HAP-1 (cell line): ENCODE data around the gene DHX34.
"Not testable (repeated sequence)": the region's sequence is repeated elsewhere in the genome, so short reads cannot be mapped to it uniquely, and the experiment has no call there.

Source experiments
- DNase-seq, 2 experiments: peaks; one replicate each; pipeline ENCODE4 v3.0.0-alpha.2; 2016 to 2020; ENCODE audit warnings: low spot score in 2 of 2
- H3K27me3 ChIP-seq: fragments of 250-450 bp; sonication (Bioruptor Pico); 2 replicates; pipeline ENCODE4 v1.5.1; 2020; ENCODE audit warnings: low read depth, mild to moderate bottlenecking, moderate library complexity
- H3K36me3 ChIP-seq: fragments of 250-450 bp; sonication (Bioruptor Pico); replicated peaks from 2 replicates; pipeline ENCODE4 v1.5.1; 2020; ENCODE audit warnings: mild to moderate bottlenecking
- H3K4me1 ChIP-seq: fragments of 250-450 bp; sonication (Bioruptor Pico); 2 replicates; pipeline ENCODE4 v1.5.1; 2020; ENCODE audit warnings: mild to moderate bottlenecking
- H3K4me3 ChIP-seq: fragments of 250-450 bp; sonication (Bioruptor Pico); 2 replicates; pipeline ENCODE4 v1.5.1; 2020; ENCODE audit warnings: mild to moderate bottlenecking, moderate library complexity
- H3K9me3 ChIP-seq: fragments of 250-450 bp; sonication (Bioruptor Pico); 2 replicates; pipeline ENCODE4 v1.5.1; 2020; ENCODE audit warnings: mild to moderate bottlenecking, moderate library complexity
- in situ Hi-C: fragments of 300-500 bp; cut with MboI; formaldehyde crosslinking; loops from 3 replicates; pipeline ENCODE4 v1.14.3; 2020; ENCODE audit warnings: low sequenced_read_pairs, inconsistent platforms, mixed read lengths

The DHX34 gene

DNA sequence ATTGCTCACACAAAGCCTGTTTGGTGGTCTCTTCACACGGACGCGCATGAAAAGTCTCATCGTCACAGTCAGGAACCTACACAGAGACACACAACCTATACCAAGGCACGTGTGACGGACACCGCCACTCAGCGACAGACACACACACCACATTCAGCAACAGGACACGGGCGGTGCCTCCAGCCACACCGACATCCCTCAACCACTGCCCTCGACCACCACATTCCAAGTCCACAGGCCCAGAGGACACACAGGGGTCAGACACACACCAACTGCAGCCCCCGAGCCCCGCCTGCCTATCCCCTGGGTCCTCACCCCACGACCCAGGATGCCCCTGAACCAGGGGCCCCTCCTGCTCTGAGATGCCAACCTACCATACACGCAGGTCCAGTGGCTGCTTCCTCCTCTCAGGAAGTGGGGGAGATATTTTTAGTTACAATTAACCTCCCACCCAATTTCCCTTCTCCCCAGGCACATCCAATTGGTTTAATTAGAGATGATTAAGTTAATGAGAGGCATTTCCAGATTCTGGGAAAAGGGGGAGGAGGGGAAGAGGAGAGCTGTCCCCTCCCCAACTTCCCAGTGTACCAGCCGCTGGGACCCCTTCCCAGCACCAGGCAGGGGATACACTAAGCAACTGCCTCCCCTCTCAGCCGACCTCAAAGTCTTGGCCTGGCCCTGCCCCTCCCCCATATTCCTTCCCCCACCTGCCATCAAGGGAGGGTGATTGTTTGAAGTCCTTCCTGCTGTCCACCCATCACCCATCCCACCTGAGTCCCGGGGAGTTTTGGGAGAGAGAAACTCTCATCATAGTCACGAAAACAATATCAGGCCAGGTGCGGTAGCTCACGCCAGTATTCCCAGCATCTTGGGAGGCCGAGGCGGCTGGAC is 49.8 kb downstream of the DHX34 start:
- Histone ChIP-seq H3K4me1 (no peaks in the 10 kb centered on the region), H3K36me3 (no peaks in the 10 kb centered on the region), H3K27me3 (no peaks in the 10 kb centered on the region), H3K9me3 (no peaks in the 10 kb centered on the region), H3K4me3 (no peak overlapping the region)
- no peak for DNase-seq
- in situ Hi-C loops, result loop anchor here (10.0 kb wide), 1 partner anchor 104 kb away; no protein-coding TSS in a partner anchor

DNA sequence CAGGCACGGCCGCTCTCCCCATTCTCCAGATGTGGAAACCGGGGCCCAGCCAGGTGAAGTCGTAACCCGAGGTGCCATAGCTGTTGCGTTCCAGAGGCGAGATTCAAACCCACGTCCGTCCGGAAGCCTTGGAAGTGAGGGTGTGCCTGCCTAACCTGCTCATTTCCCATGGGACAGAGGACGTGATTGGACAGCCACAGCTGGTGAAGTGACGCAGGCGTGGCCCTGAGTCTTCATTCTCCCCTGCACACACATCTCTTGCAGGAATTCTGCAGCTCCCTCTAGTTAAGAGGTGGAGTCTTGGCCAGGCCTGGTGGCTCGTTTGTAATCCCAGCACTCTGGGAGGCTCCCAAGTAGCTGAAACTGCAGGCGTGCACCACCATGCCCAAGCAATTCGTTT is 53.4 kb downstream of the DHX34 start:
- no peaks in the 10 kb centered on the region for H3K27me3 ChIP-seq
- H3K36me3 ChIP-seq, result no peaks in the 10 kb centered on the region
- in situ Hi-C loops, result no loop called here
- H3K4me3 ChIP-seq, result no peak overlapping the region
- no peak for DNase-seq
- no peaks in the 10 kb centered on the region for H3K4me1 ChIP-seq
- no peaks in the 10 kb centered on the region for H3K9me3 ChIP-seq

DNA sequence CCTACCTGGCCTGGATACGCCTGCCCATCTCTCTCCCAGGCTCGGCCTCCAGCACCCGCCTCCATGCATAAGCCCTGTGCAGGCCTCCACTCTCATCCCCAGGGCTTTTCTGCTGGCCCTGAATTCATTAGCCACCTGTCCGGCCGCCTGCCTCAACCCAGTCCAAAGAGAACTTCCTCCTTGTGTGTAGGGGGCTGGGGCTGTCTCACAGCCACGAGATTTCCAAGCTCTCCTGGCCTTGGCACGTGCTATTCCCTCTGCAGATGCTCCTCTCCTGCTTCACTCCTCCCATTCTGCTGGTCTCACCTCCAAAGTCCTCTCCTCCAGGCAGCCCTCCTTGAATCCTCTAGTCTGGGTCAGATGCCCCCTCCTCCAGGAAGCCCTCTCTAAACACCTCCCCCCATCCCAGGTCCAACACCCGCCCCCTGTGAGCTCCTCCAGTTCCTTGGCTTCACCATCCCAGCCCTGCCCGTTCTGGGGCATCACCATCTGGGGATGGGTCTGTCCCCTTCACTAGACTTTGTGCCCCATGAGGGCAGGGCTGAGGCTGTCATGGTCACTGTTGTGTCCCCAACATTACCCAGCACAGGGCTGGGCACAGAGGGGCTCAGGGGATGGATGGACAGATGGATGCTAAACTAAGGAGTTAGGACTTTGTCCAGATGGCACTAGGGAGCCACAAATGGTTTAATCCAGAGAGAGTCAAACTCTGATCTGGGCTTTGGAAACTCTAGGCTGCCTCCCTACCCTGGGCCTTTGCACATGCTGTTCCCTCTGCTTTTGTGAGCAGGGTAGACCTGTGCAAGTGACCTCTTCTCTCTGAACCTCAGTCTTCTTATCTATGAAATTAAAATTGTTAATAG is 55.5 kb downstream of the DHX34 start:
- H3K4me3 ChIP-seq, result no peak overlapping the region
- H3K9me3 ChIP-seq, result no peaks in the 10 kb centered on the region
- in situ Hi-C loops, result no loop called here
- DNase-seq, result no peak
- no peaks in the 10 kb centered on the region for H3K4me1 ChIP-seq
- H3K36me3 ChIP-seq, result no peaks in the 10 kb centered on the region
- H3K27me3 ChIP-seq, result no peaks in the 10 kb centered on the region

DNA sequence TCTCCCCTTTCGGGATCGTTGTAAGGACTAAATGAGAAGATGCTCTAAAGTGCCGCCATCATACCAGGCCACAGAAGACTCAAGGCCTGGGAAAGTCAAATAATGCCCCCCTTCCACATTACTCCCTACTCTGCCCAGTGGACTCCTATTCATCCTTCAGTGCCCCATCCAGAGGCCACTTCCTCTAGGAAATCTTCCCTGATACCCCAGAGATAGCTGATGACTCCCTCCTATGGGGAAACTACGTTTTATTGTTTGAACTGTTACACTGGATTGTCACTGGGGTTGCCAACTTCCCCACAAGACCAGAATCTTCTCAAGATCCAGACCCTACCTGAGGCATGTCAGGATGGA is 56.1 kb downstream of the DHX34 start:
- Histone ChIP-seq H3K27me3 (no peaks in the 10 kb centered on the region), H3K4me1 (no peaks in the 10 kb centered on the region), H3K36me3 (no peaks in the 10 kb centered on the region), H3K4me3 (no peak overlapping the region), H3K9me3 (no peaks in the 10 kb centered on the region)
- in situ Hi-C loops, result no loop called here
- no peak for DNase-seq

DNA sequence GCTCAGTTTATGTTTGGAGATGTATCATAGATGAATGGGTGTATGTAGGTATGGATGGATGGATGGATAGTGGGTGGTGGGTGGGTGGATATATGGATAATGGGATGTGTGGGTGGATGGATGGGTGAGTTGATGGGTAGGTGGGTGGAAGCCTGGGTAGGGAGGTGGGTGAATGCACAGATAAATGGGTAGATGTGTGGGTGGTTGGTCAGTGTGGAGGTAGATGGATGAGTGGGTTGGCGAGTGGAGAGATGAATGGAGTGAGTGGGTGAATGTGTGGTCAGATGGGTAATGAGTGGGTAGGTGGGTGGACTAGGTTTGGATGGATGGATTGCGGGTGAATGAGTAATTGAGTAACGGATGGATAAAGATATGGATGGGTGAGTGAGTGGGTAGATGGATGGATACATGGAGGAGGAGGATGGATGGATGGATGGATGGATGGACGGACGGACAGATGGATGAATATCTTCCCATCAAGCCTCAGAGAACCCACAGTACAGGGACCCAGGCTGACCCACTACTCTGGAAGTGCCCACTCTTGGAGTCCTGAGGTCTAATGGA is 56.8 kb downstream of the DHX34 start:
- Histone ChIP-seq H3K27me3 (no peaks in the 10 kb centered on the region), H3K9me3 (no peaks in the 10 kb centered on the region), H3K4me1 (no peaks in the 10 kb centered on the region), H3K4me3 (no peak overlapping the region), H3K36me3 (no peaks in the 10 kb centered on the region)
- no peak for DNase-seq
- in situ Hi-C loops, result no loop called here

DNA sequence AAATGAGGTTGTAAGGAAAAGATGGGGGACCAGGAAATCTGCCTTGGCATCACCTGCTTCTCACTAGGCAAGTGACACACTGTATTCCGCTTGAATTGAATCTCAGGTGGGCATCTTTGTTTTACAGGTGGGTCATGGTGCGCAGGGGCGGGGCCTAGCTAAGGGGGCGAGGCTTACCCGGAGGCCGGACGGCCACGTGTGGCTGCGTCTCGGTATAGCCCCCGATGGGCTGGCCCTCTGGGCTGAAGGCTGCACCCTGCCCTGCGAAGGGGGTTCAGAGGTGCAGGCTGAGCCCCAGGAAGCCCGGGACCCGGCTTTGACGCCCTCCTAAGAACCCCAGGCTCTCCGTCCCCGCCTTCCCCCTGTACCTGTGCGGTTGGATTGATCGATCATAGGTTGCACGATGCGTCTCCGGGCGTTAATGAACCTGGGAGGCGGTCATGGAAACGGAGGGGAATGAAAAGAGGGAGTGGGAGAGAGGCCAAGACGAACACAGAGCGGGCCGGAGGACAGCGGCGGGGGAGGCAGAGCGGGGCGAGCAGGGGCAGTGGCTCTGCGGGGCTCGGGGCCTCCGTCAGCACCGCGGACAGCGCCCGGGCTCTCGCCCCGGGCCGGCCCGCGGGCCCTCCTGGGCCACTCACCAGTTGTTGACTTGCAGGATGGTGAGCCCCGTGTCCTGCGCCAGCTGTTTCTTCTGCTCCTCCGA is 57.7 kb downstream of the DHX34 start:
- in situ Hi-C loops, result no loop called here
- no peak overlapping the region for H3K4me3 ChIP-seq
- H3K9me3 ChIP-seq, result no peaks in the 10 kb centered on the region
- H3K36me3 ChIP-seq, result no peaks in the 10 kb centered on the region
- H3K27me3 ChIP-seq, result no peaks in the 10 kb centered on the region
- H3K4me1 ChIP-seq, result no peaks in the 10 kb centered on the region
- peak in 1 of 2 experiments; percentile 62 for DNase-seq

DNA sequence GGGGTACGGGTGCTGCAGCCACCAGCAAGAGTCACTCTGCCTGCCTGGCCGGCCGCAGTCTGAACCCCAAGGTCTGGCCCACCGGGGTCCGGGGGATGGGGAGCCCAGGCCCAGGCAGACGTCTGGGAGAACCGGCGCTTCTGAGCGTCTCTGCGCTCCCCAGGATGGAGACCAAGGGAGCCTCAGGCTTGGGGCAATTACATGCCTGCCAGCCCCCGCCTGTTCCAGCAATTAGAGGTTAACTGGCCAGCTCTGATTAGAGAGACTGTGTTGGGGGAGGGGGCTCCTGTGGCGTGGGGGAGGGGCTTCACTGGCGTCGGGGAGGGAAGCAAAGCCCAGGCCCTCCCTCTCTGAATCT is 58.3 kb downstream of the DHX34 start:
- H3K4me1 ChIP-seq, result no peaks in the 10 kb centered on the region
- H3K9me3 ChIP-seq, result no peaks in the 10 kb centered on the region
- no peaks in the 10 kb centered on the region for H3K27me3 ChIP-seq
- in situ Hi-C loops, result no loop called here
- H3K36me3 ChIP-seq, result no peaks in the 10 kb centered on the region
- no peak overlapping the region for H3K4me3 ChIP-seq
- DNase-seq, result no peak

DNA sequence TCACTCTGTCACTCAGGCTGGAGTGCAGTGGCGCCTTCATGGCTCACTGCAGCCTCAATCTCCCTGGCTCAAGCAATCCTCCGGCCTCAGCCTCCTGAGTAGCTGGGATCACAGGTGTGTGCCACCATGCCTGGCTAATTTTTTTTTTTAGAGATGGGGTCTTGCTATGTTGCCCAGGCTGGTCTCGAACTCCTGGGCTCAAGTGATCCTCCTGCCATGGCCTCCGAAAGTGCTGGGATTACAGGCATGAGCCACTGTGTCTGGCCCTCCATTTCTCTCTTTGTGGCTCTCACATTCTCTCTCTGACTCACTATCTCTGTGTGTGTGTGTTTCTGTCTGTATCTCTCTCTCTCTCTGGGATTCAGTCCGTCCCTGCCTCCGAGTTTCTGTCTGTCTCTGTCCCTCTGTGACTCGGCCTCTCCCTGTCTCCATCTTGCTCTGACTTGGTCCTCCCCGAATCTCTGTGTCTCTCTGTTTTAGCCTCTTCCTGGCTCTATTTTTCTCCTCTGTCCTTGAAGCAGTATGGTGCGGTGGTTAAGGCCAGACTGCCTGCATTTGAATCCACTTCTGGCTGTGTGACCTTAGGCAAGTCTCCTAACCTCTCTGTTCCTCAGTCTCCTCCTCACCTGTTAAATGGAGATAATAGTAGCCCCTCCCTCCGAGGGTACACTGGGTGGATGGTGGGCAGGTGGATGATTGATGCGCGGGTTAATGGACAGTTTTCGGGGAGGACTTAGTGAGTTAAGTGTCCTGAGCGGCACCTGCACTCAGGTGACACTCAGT is 59.2 kb downstream of the DHX34 start:
- Histone ChIP-seq H3K27me3 (no peaks in the 10 kb centered on the region), H3K4me1 (no peaks in the 10 kb centered on the region), H3K4me3 (no peak overlapping the region), H3K9me3 (no peaks in the 10 kb centered on the region), H3K36me3 (no peaks in the 10 kb centered on the region)
- in situ Hi-C loops, result no loop called here
- no peak for DNase-seq

DNA sequence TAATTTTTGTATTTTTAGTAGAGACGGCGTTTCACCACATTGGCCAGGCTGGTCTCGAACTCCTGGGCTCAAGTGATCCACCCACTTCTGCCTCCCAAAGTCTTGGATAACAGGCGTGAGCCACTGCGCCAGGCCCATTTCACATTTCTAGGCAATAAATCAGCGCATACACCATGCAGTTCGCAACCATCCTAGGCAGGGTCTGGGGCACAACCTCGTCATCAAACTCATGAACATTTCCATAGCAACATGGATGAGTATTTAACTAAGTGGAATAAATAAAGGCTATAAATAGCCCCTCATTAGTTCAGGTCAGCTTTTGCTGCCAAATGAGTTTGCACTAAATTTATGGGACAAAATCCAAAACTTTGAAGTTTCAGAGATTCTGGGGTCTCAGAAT is 62.0 kb downstream of the DHX34 start:
- DNase-seq, result no peak
- no peaks in the 10 kb centered on the region for H3K4me1 ChIP-seq
- in situ Hi-C loops, result no loop called here

DNA sequence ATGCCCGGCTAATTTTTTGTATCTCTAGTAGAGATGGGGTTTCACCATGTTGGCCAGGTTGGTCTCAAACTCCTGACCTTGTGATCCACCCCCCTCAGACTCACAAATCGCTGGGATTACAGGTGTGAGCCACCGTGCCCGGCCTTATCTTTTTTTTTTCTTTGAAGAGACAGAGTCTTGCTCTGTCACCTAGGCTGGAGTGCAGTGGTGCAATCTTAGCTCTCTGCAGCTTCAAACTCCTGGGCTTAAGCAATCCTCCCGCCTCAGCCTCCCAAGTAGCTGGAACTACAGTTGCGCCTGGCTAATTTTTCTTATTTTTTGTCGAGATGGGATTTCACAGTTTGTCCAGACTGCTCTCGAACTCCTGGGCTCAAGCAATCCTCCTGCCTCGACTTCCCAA is 62.6 kb downstream of the DHX34 start:
- in situ Hi-C loops, H3K27me3 ChIP-seq, H3K36me3 ChIP-seq, H3K9me3 ChIP-seq, H3K4me3 ChIP-seq, DNase-seq, H3K4me1 ChIP-seq: not testable (repeated sequence)

More for the DNA sequence above, 62.0 kb downstream of the DHX34 start:
- no peaks in the 10 kb centered on the region for H3K27me3 ChIP-seq
- no peak overlapping the region for H3K4me3 ChIP-seq
- H3K36me3 ChIP-seq, result no peaks in the 10 kb centered on the region; the same call in 1 of the 2 replicates
- no peaks in the 10 kb centered on the region for H3K9me3 ChIP-seq

DNA sequence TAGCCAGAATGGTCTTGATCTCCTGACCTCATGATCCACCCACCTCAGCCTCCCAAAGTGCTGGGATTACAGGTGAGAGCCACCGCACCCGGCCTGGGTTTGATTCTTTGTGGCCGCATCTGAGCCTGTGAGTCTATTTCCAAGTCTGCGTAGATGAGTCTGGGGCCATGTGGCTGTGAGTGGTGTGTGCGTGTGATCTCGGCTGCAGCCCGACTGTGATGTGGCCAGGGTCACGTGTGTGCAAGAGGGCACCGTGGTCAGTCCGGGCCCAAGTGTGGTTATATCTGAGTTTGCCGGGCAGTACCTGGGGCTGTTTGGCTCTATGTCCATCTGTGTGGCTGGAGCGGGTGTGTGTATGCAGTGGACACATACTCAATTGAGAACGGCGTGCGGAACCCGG is 64.8 kb downstream of the DHX34 start:
- DNase-seq, result no peak
- Histone ChIP-seq H3K27me3 (no peaks in the 10 kb centered on the region), H3K4me3 (no peak overlapping the region), H3K9me3 (no peaks in the 10 kb centered on the region), H3K36me3 (no peaks in the 10 kb centered on the region; the same call in 1 of the 2 replicates), H3K4me1 (peaks cover 4% of the 10 kb centered on the region)
- in situ Hi-C loops, result no loop called here

DNA sequence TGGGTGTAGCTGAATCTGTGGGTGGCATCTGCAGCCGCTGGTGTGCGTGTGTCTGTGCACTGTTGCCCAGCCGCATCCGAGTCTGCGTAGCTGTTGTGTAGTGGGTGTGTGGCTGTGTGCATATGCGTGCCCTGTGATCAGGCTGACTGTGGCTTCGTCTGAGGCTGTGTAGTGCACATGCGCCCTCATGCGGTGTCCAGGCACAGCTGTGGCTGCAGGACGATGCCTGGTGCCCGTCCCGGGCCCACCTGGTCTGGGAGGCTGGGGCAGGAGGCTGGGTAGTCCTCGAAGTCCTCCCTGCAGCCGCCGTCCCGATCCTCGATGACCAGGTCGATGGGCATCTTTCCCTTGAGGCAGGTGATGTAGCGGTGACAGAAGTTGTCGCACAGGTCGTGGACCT is 65.4 kb downstream of the DHX34 start:
- no peaks in the 10 kb centered on the region; the same call in 1 of the 2 replicates for H3K36me3 ChIP-seq
- H3K4me3 ChIP-seq, result no peak overlapping the region
- peaks cover 4% of the 10 kb centered on the region for H3K4me1 ChIP-seq
- in situ Hi-C loops, result no loop called here
- H3K27me3 ChIP-seq, result no peaks in the 10 kb centered on the region; the same call in 1 of the 2 replicates
- peak in 1 of 2 experiments; percentile 40 for DNase-seq
- no peaks in the 10 kb centered on the region for H3K9me3 ChIP-seq
